Mesodermal cell (in vitro differentiated cells): ENCODE results near the gene PAX6.

Experiments
- H3K27ac ChIP-seq: 2 replicates; pipeline ENCODE4 v1.7.0; 2013; ENCODE audit warnings: mild to moderate bottlenecking, low read depth, low read length, moderate library complexity; ENCODE audit not compliant: severe bottlenecking
- H3K36me3 ChIP-seq: 2 replicates; pipeline ENCODE4 v1.7.1; 2013; ENCODE audit warnings: mild to moderate bottlenecking, low read length, moderate library complexity; ENCODE audit not compliant: control insufficient read depth, insufficient read depth
- H3K4me1 ChIP-seq: one replicate; pipeline ENCODE4 v1.7.1; 2013; ENCODE audit warnings: mild to moderate bottlenecking, low read length; ENCODE audit not compliant: insufficient read depth, control insufficient read depth, poor library complexity, severe bottlenecking
- H3K4me3 ChIP-seq: 2 replicates; pipeline ENCODE4 v1.7.0; 2013; ENCODE audit warnings: low read length, control low read depth, mild to moderate bottlenecking; ENCODE audit not compliant: insufficient read depth, poor library complexity, severe bottlenecking; ENCODE audit errors: extremely low read depth
- H3K9me3 ChIP-seq: 2 replicates; pipeline ENCODE4 v1.7.1; 2013; ENCODE audit warnings: mild to moderate bottlenecking, low read length, moderate library complexity; ENCODE audit not compliant: control insufficient read depth
- WGBS, 2 experiments: methylation state at CpG; one replicate each; pipeline ENCODE4 v1.1.5; 2013; ENCODE audit warnings: missing lambda C conversion rate in 2 of 2; ENCODE audit not compliant: insufficient coverage in 2 of 2; 5-methylcytosine and 5-hydroxymethylcytosine counted together

Gene PAX6

DNA sequence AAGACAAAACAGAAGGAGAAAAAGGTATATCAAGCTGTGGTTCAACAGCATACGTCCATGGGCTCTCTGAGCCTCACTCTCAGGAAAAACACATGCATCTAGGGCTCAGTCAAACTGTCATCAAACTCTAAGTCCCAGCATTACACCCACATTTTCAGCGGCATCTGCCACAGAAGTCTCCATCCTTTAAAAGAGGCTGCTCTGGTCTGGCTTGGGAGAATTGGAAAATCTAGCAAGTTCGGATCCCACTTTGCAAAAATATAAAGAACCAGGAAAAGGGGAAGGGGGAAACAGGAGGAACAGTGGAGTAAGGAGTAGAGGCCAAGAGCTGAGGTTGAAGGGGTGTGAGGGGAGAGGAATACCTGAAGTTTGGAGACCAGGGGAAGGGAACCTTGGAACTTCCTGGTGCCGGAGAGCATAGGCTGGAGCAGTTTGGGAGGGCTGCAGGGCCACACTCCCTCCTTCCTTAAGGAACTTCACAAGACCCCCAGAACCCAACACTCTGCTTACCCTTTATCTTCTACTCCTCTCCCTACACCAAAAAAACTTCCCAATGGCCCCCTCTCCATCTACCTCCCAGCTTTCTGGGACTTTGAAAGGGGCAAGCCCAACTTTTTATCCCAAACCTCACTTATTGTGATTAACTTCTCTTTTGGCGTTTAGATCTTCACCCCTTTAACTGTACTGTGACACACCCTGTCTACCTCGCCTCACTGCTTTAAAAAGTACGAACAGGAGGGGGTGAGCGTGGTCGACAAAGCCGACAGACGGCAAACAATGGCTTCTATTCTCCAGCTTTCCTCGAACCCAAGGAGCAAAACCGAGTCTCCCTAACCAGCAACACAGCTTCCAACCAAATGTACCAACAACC lies 4.0 kb downstream of the PAX6 start:
- H3K36me3 ChIP-seq: no peaks in the 10 kb centered on the region
- no peak overlapping the region for H3K4me3 ChIP-seq
- no peak overlapping the region for H3K27ac ChIP-seq
- 3 to 4% methylated on average over 10 to 12 of the region's 13 CpGs for WGBS, 2 experiments
- no peaks in the 10 kb centered on the region for H3K9me3 ChIP-seq
- peaks cover 8% of the 10 kb centered on the region for H3K4me1 ChIP-seq

DNA sequence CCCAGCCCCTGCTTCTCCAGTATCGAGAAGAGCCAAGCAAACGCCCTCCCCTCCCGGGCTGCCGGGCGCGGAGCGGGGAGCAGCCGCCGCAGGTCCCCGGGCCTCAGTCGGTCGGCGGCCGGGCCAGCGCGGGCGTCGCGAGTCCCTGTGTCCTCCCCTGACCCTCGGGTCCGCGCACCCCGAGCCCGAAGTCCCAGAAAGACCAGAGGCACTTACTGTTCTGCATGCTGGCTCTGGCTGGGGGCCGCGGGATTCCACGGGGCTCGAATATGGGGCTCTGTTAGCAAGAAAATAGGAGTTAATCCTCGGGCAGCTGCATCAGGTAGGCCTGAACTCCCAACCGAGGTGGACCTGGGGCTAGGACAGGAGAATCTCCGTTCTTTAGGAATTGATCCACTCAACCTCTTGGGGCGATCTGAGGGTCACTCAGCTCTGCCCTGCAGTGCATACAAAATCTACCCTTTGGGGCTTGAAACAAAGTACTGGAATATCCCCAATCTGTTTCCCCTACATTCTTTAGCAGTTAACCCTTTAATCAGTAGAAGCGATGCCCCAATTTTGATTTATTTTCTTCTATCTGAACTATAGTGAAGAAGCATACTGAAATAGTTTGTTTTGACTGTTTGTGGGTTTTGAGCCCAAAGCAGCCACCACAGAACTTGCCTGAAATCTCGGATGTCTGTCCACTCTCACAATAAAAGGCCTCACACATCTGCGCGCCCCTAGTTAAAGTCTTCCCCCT lies 4.8 kb downstream of the PAX6 start:
- H3K4me3 ChIP-seq: no peak overlapping the region
- H3K9me3 ChIP-seq: no peaks in the 10 kb centered on the region
- no peak overlapping the region for H3K27ac ChIP-seq
- H3K36me3 ChIP-seq: no peaks in the 10 kb centered on the region
- peaks cover 5% of the 10 kb centered on the region for H3K4me1 ChIP-seq
- WGBS, 2 experiments: 2 to 5% methylated on average over 32 of the region's 36 CpGs

DNA sequence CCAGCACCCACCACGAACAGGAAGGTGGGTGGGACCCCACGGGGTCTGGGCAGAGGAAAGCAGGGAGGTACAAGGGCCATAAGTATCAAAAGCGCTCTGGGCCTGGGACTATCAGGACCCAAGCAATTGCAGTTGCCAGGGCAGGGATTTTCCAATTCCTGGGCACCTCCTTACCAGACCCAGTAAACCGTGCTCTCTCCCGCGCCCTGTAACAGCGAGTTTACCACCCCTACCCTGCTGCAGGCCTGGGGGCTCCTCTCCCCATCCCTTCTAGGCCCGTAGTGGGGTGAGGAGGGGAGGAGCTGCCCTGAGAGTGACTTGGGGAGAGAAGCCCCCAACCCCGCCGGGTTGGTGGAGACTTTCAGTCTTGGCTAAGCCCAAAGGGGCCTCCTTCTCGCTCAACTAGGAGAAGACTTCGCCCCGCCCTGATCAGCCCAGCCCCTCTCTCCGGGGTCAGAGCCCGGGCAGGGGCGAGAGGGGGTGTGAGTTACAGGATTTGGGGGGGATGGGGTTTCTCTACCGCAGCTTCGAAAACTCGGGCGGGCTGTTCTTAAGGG lies 5.4 kb downstream of the PAX6 start:
- WGBS, 2 experiments: 0 to 2% methylated on average over 3 to 7 of the region's 20 CpGs
- Histone ChIP-seq H3K4me1 (peaks cover 5% of the 10 kb centered on the region), H3K27ac (no peak overlapping the region), H3K4me3 (no peak overlapping the region), H3K36me3 (no peaks in the 10 kb centered on the region), H3K9me3 (no peaks in the 10 kb centered on the region)

DNA sequence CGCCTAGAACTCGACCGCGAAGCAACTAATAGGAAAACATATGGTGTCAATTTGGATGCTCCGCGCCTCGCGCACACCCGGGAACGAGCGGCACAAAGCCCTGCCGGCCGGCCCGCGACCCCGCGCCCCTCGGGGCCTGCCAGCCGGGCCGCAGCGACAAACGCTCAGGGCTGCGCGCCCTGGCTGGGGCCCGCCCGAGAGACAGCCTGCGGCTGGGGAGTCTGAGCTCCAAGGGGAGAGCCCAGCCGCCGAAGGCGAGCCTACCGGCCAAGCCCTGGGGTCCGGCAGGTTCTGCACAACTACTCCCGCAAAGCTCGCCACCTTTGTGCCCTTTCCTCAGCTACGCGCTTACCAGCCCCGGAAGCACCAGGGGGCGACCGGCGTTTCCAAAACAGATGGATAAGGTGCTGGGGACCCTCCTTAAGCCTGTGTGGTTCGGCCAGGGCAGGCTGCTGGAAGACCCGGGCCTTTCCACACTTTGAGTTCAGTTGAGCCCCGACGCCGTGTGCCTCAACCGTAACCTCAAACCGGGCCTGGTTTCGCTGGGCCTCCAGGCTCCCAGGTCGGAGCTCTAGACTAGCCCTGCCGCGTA lies 6.0 kb downstream of the PAX6 start:
- H3K9me3 ChIP-seq: no peaks in the 10 kb centered on the region
- H3K27ac ChIP-seq: no peak overlapping the region
- H3K4me1 ChIP-seq: peaks cover 5% of the 10 kb centered on the region
- no peaks in the 10 kb centered on the region for H3K36me3 ChIP-seq
- 2% methylated on average over 43 to 44 of the region's 51 CpGs for WGBS, 2 experiments
- H3K4me3 ChIP-seq: no peak overlapping the region

DNA sequence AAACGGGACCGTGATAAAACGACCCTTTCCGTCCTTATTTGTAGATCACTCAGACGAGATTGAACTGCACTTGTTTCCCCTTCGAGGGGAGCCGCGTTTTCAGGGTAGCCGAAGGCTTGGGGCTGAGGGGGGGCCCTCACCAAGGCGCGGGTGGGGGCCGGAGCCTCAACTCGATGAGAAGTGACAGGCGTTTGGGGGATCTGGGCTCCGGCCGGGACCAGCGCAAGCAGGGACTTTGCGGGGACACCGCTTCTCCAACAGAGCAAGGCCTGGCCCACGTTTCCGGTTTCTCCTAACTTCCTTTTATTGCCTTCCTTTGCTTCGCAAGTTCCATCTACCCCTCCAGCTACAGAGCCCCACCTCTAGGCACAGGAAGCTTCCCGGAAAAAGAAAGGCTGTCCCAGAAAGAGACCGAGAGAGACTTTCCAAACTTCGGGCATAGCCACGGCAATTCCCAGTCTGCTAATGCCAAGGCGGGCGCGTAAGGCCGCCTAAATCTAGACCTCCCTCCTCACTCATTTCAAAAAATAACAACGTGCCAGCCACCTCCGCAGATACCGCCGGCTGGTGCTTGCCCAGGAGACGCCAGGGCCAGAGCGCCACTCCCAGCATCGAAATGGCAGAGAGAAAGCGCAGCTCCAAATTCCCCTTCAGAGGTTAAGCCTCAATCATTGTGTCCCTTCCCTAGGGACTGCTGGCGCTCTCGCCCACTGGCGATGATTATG lies 6.6 kb downstream of the PAX6 start:
- H3K4me3 ChIP-seq: no peak overlapping the region
- H3K27ac ChIP-seq: no peak overlapping the region
- no peaks in the 10 kb centered on the region for H3K36me3 ChIP-seq
- no peaks in the 10 kb centered on the region for H3K9me3 ChIP-seq
- peaks cover 1% of the 10 kb centered on the region for H3K4me1 ChIP-seq
- WGBS, 2 experiments: 0 to 1% methylated on average over 33 to 41 of the region's 41 CpGs

DNA sequence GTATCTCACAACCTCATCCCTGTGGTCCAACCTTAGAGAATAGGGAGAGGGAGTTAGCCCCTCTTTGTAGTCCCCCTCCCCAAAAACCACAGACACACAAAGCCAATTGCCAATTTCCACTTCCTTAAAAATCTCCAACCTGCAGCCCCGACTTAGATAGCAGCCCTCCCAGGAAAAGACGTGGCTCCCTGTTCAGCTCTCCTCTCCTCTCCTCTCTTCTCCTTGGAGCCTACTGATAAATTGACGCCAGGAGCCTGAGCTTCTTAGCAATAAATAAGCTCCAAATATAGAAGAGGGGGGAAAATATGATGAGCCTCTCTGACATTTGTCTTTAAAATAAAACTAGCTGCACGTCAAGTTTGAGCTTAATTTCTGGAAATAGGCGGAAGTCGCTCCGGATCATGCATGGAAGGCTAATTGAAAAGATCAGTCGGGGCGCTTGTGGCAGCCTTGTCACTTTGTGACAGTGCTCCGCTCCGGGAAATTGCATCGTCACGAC lies 7.3 kb downstream of the PAX6 start:
- Histone ChIP-seq H3K9me3 (no peaks in the 10 kb centered on the region), H3K27ac (no peak overlapping the region), H3K4me1 (no peaks in the 10 kb centered on the region), H3K36me3 (no peaks in the 10 kb centered on the region), H3K4me3 (no peak overlapping the region)
- 1 to 4% methylated on average over 10 to 12 of the region's 13 CpGs for WGBS, 2 experiments

DNA sequence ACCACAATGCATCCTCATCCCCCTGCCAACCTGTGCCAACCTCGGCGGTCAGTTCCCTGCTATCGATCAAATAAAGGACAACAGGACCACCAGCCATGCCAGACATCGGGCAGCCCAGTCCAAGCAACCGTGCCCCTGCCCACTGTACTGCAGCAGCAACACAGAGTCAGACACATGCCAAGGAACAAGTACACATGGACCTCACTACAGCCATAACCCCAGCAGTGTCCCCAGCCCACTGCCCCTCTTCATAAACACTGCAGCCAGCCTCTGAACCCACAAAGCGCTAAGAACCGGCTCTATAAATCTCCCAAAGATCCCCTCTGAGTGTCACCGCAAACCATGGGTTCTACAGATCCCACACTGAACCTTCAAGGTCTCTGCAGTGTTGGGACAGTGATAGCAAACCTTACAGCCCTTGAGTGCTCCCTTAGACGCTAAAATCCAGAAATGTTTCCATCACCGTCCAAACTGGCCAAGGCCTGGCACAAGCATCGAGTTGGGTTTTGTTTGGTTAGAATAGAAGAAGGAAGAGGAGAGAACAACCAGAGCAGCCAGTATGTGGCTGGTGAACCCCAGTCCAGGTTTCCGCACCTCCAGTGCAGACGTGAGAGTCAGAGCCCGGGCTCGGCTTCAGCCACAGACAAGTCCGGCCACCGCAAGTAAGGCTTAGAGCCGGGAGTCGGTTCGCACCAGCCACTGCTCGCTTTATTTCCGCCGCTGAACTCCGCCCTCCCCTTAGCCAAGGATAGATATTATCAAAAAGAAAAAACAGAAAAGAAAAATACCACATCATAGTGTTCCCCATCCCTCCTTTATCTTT lies 7.9 kb downstream of the PAX6 start:
- no peak overlapping the region for H3K27ac ChIP-seq
- H3K36me3 ChIP-seq: no peaks in the 10 kb centered on the region
- H3K9me3 ChIP-seq: no peaks in the 10 kb centered on the region
- no peak overlapping the region for H3K4me3 ChIP-seq
- no peaks in the 10 kb centered on the region for H3K4me1 ChIP-seq
- 8 to 9% methylated on average over 11 to 13 of the region's 24 CpGs for WGBS, 2 experiments

DNA sequence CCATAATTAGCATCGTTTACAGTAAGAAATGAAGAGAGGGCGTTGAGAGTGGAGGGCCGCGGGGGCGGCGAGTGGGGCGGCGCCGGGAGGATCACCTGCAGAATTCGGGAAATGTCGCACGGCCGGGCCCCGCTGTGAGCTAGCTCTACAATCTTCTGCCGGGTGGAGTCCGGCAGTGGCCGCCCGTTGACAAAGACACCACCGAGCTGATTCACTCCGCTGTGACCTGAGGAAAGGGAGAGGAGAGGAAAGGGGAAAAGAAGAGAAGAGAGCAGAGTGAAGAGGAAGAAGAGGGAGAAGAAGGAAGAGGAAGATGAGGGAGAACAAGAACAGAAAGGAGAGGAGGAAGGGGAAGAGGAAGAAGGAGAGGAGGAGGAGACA lies 8.5 kb downstream of the PAX6 start:
- Histone ChIP-seq H3K4me3 (no peak overlapping the region), H3K9me3 (no peaks in the 10 kb centered on the region), H3K36me3 (no peaks in the 10 kb centered on the region), H3K27ac (no peak overlapping the region), H3K4me1 (no peaks in the 10 kb centered on the region)
- WGBS, 2 experiments: 0 to 2% methylated on average over 19 to 20 of the region's 20 CpGs

DNA sequence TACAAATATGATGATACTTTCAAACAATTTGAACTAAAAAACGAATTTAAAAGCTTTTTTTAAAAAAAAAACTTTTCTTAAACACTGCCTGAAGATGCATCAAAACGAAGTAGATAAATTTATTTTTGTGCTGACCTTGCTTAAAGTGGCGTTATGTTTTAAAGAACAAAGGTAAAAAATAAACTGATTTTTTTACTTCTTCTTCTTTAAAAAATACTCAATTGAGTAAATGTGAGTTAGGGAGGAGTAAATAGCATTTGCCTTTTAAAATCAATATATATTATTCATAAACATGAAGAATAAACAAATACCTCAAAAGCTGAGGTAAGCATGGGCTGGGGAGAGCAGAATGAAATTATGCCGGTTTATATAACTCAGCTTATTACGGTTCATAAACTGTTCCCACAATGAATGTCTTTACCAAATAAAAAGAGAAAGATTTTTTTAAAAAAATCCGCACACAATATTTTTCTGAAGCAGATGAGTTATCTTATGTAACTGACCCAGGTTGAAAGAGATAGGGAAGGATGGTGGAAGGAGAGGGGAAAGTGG lies 9.0 kb downstream of the PAX6 start:
- H3K9me3 ChIP-seq: no peaks in the 10 kb centered on the region
- WGBS, 2 experiments: no CpG with 5 or more reads among the region's 6 CpGs
- H3K36me3 ChIP-seq: no peaks in the 10 kb centered on the region
- no peak overlapping the region for H3K27ac ChIP-seq
- H3K4me3 ChIP-seq: no peak overlapping the region
- no peaks in the 10 kb centered on the region for H3K4me1 ChIP-seq
